ENCODE data around the gene DEK.

Gene DEK

GRCh38 chr6:18260448-18261106 is 3.8 kb downstream of the DEK start:
- peak overlapping the region; percentile 83 for H3K4me3 ChIP-seq (ENCODE audit: low read depth, low read length)
- peak; percentile 74 for DNase-seq (ENCODE audit: low read depth)
- TF ChIP-seq CTCF (IDR thresholded peaks at IDR 0.05; ENCODE audit: insufficient read depth, low read depth, low read length, missing control alignments), result no peak

GRCh38 chr6:18259675-18260447 is 4.5 kb downstream of the DEK start:
- H3K4me3 ChIP-seq (ENCODE audit: low read depth, low read length), result no peak overlapping the region
- no peak for TF ChIP-seq CTCF (IDR thresholded peaks at IDR 0.05; ENCODE audit: insufficient read depth, low read depth, low read length, missing control alignments)
- no peak for DNase-seq (ENCODE audit: low read depth)

DNA sequence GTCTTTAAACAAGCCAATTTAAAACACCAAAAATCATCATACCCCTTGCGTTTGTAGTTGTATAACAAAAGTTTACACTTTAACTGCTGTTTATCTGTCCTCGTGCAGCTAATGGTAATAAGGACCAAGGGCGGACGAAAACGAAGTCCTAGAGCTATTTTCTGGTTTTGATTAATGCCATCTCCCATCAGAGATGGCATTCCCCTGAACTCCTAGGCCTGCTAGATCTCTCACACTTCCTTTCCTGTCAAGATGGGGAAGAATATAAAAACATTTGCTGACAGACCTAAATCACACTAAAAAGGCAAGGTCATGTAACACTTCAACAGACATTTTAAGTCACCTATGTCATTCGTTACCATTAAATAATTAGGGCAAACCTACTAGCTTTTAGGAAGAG is 9.5 kb downstream of the DEK start:
- TF ChIP-seq CTCF (IDR thresholded peaks at IDR 0.05; ENCODE audit: insufficient read depth, low read depth, low read length, missing control alignments), result no peak
- DNase-seq (ENCODE audit: low read depth), result no peak
- no peak overlapping the region for H3K4me3 ChIP-seq (ENCODE audit: low read depth, low read length)

DNA sequence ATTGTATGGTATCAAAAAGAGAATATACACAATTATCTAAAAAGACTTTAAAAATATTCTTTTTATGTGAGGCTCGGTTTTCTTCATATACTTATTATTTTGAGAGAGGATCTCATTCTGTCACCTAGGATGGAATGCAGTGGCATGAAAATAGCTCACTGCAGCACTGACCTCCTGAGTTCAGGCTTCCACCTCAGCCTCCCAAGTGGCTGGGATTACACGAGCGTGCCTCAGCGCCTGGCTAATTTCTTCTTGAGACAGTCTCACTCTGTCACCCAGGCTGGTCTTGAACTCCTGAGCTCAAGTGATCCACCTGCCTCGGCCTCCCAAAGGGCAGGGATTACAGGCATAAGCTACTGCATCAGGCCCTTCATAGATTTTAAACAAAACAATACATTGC is 10.7 kb downstream of the DEK start:
- no peak overlapping the region for H3K4me3 ChIP-seq (ENCODE audit: low read depth, low read length)
- no peak for DNase-seq (ENCODE audit: low read depth)
- no peak for TF ChIP-seq CTCF (IDR thresholded peaks at IDR 0.05; ENCODE audit: insufficient read depth, low read depth, low read length, missing control alignments)

- no peak overlapping the region for H3K4me3 ChIP-seq (ENCODE audit: low read depth, low read length)
- no peak for DNase-seq (ENCODE audit: low read depth)
- no peak for TF ChIP-seq CTCF (IDR thresholded peaks at IDR 0.05; ENCODE audit: insufficient read depth, low read depth, low read length, missing control alignments)
These were observed 15.1 kb downstream of the DEK start for GRCh38 chr6:18249271-18249670.

GRCh38 chr6:18248698-18249097 is 15.6 kb downstream of the DEK start:
- no peak for DNase-seq (ENCODE audit: low read depth)
- H3K4me3 ChIP-seq (ENCODE audit: low read depth, low read length), result no peak overlapping the region
- TF ChIP-seq CTCF (IDR thresholded peaks at IDR 0.05; ENCODE audit: insufficient read depth, low read depth, low read length, missing control alignments), result no peak
